Omental fat pad (tissue), 4 donors: ENCODE results near the gene CEP250. TPM values are rescaled to one million over a fixed set of nuclear protein-coding genes. Genes with fewer than 3 reads are reported as not detected.
"Not testable (repeated sequence)": the region's sequence is repeated elsewhere in the genome, so short reads cannot be mapped to it uniquely, and the experiment has no call there.

ENCODE experiments used
- ATAC-seq: fragments of 150-250 bp; one replicate; pipeline ENCODE4 v1.9.1; 2016; ENCODE audit warnings: mild to moderate bottlenecking, moderate library complexity; ENCODE audit not compliant: low FRiP score
- DNase-seq: peaks from one replicate; pipeline ENCODE4 v3.0.0-alpha.2; 2019; ENCODE audit warnings: low spot score
- CTCF ChIP-seq, 3 donors: fragments of 450-650 bp; IDR thresholded peaks; one replicate each; pipeline ENCODE4 v1.5.1; 2016 to 2017; ENCODE audit warnings: antibody characterized with exemption in 3 of 3, mild to moderate bottlenecking in 3 of 3, moderate library complexity in 2 of 3
- total RNA-seq, 4 donors: library from RNA; depleted of rRNA; stranded (reverse); fragments of >200 nt; gene quantifications; one replicate each; pipeline ENCODE4 v1.1.0, GENCODE V29; 2016

The CEP250 gene
- total RNA-seq, 4 donors from 2014 or later: 14.6 to 25.4 (median 16.2) TPM

GRCh38 chr20:35511814-35512420, 56.5 kb downstream of the CEP250 start:
- ATAC-seq: no peak
- TF ChIP-seq CTCF (IDR thresholded peaks at IDR 0.05): no peak
- DNase-seq: no peak

GRCh38 chr20:35514371-35514932, 59.1 kb downstream of the CEP250 start:
- DNase-seq: no peak
- TF ChIP-seq CTCF (IDR thresholded peaks at IDR 0.05): no peak
- ATAC-seq: no peak

GRCh38 chr20:35515341-35515740, 59.9 kb downstream of the CEP250 start:
- ATAC-seq (no peak), DNase-seq (no peak)
- TF ChIP-seq CTCF (IDR thresholded peaks at IDR 0.05): no peak

GRCh38 chr20:35515949-35516645, 60.7 kb downstream of the CEP250 start:
- TF ChIP-seq CTCF (IDR thresholded peaks at IDR 0.05): no peak
- ATAC-seq: peak; percentile 81
- DNase-seq: no peak

GRCh38 chr20:35517125-35517524, 61.7 kb downstream of the CEP250 start:
- DNase-seq: no peak
- no peak for ATAC-seq
- no peak for TF ChIP-seq CTCF (IDR thresholded peaks at IDR 0.05)

GRCh38 chr20:35517767-35518166, 62.4 kb downstream of the CEP250 start:
- ATAC-seq: not testable (repeated sequence)

GRCh38 chr20:35518955-35519354, 63.6 kb downstream of the CEP250 start:
- DNase-seq (no peak), ATAC-seq (no peak)
- TF ChIP-seq CTCF (IDR thresholded peaks at IDR 0.05): no peak

More at GRCh38 chr20:35517767-35518166, 62.4 kb downstream of the CEP250 start:
- not testable (repeated sequence) for DNase-seq
